NCI-H510A treated with DMSO at 0.1 percent for 48 hours (cell line): ENCODE measurements around the gene RAD51B.
"Not testable (repeated sequence)": the region's sequence is repeated elsewhere in the genome, so short reads cannot be mapped to it uniquely, and the experiment has no call there.

Source experiments
- DNase-seq: peaks from one replicate; lab custom pipeline; 2025; lab: John Stamatoyannopoulos, UW

RAD51B gene

DNA sequence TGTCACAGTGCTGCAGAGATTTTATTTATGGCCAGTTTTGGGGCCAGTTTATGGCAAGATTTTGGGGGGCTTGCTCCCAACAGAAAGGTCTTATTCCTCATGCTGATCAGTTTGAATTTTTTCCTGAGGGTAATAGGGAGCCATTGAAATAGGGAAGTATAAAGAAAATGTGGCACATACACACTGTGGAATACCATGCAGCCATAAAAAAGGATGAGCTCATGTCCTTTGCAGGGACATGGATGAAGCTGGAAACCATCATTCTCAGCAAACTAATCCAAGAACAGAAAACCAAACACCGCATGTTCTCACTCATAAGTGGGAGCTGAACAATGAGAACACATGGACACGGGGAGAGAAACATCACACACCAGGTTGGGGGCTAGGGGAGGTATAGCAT lies 483.4 kb downstream of the RAD51B start:
- not testable (repeated sequence) for DNase-seq

DNA sequence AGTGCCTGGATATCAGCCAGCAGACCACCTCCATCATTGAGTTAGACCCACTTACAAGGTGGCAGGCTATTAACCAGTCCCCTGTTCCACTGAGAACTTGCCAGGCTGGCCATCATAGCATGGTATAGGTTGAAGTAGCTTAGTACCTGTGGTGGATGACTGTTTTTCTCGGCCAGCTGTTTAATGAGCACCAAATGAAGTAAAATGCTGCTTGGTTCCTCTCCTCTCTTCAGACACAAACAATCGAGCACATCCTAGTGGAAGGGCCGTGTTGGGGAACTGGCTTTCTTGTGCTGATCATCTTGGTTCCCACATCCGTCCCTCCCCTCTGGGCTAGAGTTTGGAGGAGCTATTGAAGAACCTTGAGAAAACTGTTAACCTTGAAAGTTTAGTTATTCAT lies 486.2 kb downstream of the RAD51B start:
- no peak for DNase-seq

DNA sequence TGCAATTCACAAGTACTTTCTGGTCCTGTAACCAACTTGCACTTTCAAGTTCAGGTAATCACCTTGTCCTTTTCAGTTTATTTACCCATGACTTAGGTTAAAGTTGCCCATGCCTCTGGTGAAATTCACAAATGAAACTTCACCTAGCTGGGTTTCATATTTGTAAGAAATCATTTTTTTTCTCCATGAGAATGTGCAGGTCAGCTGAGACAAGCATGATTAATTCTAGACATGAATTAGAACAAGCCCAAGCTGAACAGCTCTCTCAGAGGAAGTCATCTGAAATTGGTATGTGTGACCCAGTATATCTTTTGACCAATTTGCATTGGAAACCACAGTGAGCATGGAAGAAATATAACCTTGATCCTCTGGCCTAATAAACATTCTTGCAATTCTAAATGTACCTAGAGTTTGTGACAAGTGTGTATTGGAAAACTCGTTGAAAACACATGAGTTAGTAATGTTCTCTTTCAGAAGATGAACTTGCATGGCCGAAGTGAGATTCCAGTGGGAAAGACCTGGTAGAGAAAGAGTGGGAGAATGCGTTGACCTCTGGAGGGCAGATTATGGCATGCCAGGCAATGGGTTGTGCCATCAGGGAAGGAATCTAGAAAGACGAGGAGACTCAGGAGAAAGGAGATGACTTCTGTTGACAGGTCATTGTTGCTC lies 486.8 kb downstream of the RAD51B start:
- DNase-seq = no peak

GRCh38 chr14:68306934-68307789 lies 487.6 kb downstream of the RAD51B start:
- peak; percentile 93 for DNase-seq

GRCh38 chr14:68307790-68308168 lies 488.2 kb downstream of the RAD51B start:
- peak; percentile 70 for DNase-seq

DNA sequence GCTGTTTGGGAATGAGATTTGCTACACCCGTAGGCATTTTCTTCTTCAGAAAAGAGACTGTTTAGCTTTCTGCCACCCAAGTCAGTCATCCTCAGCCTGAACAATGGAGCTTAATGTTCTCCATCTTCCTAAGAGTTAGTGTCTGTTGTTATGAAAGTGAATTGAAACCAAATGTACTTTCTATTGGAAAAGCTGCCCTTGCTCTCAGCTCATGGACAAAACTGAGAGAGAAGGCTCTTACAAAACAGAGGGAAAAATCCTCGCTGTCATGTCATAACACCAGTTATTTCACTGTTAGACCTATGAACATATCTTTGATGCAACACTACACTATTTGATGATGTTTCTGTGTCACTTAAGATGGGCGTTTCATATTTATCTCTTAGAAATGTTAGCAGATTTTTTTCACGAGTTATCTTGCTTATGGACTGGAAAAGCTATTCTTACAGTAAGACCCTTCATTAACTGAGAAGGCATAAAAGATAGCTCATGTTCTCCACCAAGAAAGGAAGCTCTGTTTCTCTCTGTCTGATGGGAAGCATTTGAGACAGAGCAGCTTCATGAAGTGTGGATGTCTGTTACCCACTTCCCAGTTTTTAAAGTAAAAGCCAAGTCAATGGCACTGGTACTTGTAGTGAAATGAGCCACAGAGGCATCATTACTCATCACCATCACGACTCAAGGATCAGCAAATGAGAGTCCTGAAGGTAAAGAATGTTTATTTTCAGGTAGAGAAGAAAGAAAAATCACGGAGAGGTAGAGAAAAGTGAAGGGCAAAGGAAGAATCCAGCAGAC lies 489.3 kb downstream of the RAD51B start:
- DNase-seq = no peak

DNA sequence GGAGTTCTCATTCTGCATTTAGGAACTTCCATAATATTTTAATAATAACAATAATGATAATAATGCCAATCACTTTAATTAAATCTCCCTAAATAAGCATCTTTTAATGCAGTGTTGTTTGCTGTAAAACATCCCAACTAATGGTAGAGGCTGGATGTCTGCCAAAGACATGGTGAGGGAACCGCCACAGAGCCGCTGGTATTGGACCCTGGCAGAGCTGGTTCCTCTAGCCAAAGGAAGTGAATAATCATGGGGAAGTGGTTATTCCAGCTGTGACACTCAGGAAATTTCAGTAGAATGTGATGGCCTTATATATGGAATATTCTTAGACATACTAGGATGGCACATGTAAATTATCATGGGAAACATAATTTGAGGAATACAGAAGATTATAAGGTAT lies 490.0 kb downstream of the RAD51B start:
- DNase-seq = no peak

GRCh38 chr14:68312300-68312699 lies 492.7 kb downstream of the RAD51B start:
- no peak for DNase-seq

- DNase-seq = no peak
These were observed 493.5 kb downstream of the RAD51B start for GRCh38 chr14:68312884-68313610.

- DNase-seq = no peak
These were observed 495.1 kb downstream of the RAD51B start for GRCh38 chr14:68314642-68315041.

DNA sequence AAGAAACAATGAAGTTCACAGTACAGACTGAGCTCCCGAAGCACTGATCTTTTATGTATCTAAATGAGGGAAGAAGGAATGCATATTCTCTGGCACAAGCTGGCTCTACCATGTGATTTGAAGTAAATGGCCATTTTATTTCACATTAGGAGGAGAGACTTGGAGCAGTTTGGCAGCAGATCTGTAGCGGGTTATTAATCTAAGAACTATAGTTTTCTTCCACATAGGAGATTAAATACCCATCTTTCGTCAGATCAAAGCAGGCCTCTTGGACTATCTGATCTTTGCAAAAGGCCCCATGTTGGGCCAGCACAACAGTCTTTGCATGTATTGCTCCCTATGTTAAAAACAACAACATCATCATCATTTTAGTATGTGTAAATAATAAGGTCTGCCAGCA lies 495.5 kb downstream of the RAD51B start:
- no peak for DNase-seq

GRCh38 chr14:68316078-68316868 lies 496.7 kb downstream of the RAD51B start:
- no peak for DNase-seq

GRCh38 chr14:68317239-68317638 lies 497.7 kb downstream of the RAD51B start:
- DNase-seq = no peak

DNA sequence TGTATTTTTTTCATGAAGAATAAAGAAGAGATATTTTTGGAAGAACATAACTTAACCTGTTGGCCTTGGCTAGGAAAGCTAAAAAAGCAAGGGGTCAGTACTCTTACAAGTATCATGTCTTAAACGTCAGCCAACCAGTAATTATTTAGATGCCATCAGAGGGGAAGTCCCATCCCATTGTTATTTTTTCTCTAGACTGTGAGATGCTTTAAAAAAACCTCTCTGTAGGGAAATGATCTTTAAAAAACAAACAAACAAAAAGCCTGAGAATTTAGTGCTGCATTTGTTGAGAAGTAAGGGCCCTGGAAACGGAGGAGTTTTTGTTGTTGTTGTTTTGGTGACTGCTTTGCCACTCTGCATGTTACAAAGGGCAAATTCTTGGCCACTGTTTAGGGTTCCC lies 499.2 kb downstream of the RAD51B start:
- DNase-seq = no peak

- DNase-seq = no peak
These were observed 500.9 kb downstream of the RAD51B start for GRCh38 chr14:68320495-68320894.

- DNase-seq = no peak
These were observed 503.5 kb downstream of the RAD51B start for GRCh38 chr14:68322940-68323620.

DNA sequence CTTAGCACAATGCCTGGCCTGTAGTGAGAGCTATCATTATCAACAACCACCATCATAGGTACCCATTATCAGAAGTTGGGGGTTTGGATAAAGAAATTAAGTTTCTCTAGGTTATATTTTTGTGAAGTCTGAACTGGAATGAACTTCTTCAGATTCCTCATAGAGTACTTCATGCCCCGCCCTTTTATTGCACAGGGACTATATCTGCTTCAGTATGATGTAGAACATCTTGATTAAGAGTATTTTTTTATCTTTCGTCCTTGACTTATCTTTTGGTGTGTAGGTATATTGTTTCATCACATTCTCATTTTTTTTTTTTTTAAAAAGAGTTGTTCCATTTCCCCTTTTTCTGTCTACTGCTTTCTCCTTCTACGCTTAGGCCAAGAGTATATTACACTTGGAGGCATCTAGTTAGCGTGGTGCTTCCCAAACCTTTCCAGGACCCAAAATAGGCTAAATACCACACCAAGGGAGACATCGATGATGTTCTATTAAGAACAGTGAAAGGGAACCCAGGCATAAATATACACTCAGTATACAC lies 505.8 kb downstream of the RAD51B start:
- DNase-seq = no peak

DNA sequence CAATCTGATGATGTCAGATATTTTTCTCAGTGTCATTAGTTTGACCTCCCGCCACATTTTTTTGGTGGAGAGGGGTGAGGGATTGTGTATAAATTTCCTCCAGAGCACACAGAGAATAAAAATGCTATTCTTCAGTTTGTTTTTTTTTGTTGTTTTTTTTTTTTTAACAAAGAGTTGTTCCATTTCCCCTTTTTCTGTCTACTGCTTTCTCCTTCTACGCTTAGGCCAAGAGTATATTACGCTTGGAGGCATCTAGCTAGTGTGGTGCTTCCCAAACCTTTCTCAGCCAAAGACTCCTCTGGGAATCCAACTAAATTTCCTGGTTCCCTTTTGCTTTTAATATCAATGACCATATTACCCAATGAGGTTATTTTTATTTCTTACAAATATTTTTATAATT lies 507.7 kb downstream of the RAD51B start:
- DNase-seq = no peak

GRCh38 chr14:68328509-68328908 lies 508.9 kb downstream of the RAD51B start:
- DNase-seq = no peak

DNA sequence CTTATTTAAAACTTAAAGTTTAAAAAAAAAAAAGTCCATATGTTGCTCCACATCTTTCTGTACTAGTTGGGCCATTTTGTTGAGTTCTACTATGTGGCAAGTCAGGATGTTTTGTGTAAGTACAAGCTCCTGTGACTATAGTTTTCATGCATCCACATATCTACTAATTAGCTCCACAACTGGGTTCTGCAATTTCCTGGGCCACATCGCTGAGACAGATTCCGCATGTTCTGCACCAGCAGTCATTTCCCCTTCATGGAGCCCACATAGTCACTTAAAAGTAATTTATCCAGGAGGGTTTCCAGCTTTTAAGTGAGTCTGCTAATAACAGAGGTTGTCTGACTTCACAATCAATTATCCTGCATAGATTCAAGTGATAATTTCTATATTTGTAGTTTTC lies 511.8 kb downstream of the RAD51B start:
- no peak for DNase-seq
